RCC 7860 (cell line): Measurements from ENCODE around the gene HLA-DRA.
"Not testable (repeated sequence)": the region's sequence is repeated elsewhere in the genome, so short reads cannot be mapped to it uniquely, and the experiment has no call there.

ENCODE experiments used
- DNase-seq: peaks from one replicate; pipeline ENCODE4 v3.0.0-alpha.2; 2015; ENCODE audit warnings: low spot score
- FAIRE-seq: peaks from 2 replicates; lab custom pipeline; 2012; peaks lifted over from hg19 to GRCh38; lab: Jason Lieb, UNC

The HLA-DRA gene

GRCh38 chr6:32430179-32430578, 9.5 kb upstream of the HLA-DRA start:
- DNase-seq (no peak), FAIRE-seq (no peak)

- FAIRE-seq (no peak), DNase-seq (no peak)
Observed at GRCh38 chr6:32431142-32431541, 8.5 kb upstream of the HLA-DRA start.

- no peak for DNase-seq
- FAIRE-seq: no peak
Observed at GRCh38 chr6:32432050-32432450, 7.6 kb upstream of the HLA-DRA start.

GRCh38 chr6:32433950-32434349, 5.7 kb upstream of the HLA-DRA start:
- FAIRE-seq, DNase-seq: not testable (repeated sequence)

- FAIRE-seq (no peak), DNase-seq (no peak)
Observed at GRCh38 chr6:32436186-32436585, 3.5 kb upstream of the HLA-DRA start.

GRCh38 chr6:32436995-32437836, 2.5 kb upstream of the HLA-DRA start:
- no peak for DNase-seq
- no peak for FAIRE-seq

GRCh38 chr6:32439139-32439538, 548 bp upstream of the HLA-DRA start:
- FAIRE-seq: no peak
- no peak for DNase-seq

GRCh38 chr6:32442243-32442667, 2.6 kb downstream of the HLA-DRA start:
- FAIRE-seq: no peak

GRCh38 chr6:32442977-32443552, 3.4 kb downstream of the HLA-DRA start:
- no peak for FAIRE-seq
- no peak for DNase-seq

More at GRCh38 chr6:32442243-32442667, 2.6 kb downstream of the HLA-DRA start:
- no peak for DNase-seq

- DNase-seq (no peak), FAIRE-seq (no peak)
Observed at GRCh38 chr6:32444433-32444832, 4.7 kb downstream of the HLA-DRA start.

- FAIRE-seq (no peak), DNase-seq (no peak)
Observed at GRCh38 chr6:32445321-32445854, 5.7 kb downstream of the HLA-DRA start.

GRCh38 chr6:32447932-32448331, 8.2 kb downstream of the HLA-DRA start:
- FAIRE-seq (no peak), DNase-seq (no peak)

- no peak for FAIRE-seq
- DNase-seq: no peak
Observed at GRCh38 chr6:32449088-32449736, 9.5 kb downstream of the HLA-DRA start.

GRCh38 chr6:32457054-32457453, 17.4 kb downstream of the HLA-DRA start:
- no peak for FAIRE-seq
- DNase-seq: no peak

- DNase-seq (no peak), FAIRE-seq (no peak)
Observed at GRCh38 chr6:32459781-32460424, 20.2 kb downstream of the HLA-DRA start.

- DNase-seq: no peak
- no peak for FAIRE-seq
Observed at GRCh38 chr6:32460528-32460927, 20.8 kb downstream of the HLA-DRA start.

GRCh38 chr6:32461493-32461892, 21.8 kb downstream of the HLA-DRA start:
- DNase-seq (no peak), FAIRE-seq (no peak)

- FAIRE-seq (no peak), DNase-seq (no peak)
Observed at GRCh38 chr6:32462609-32463008, 22.9 kb downstream of the HLA-DRA start.

GRCh38 chr6:32467743-32468503, 28.2 kb downstream of the HLA-DRA start:
- not testable (repeated sequence) for DNase-seq, FAIRE-seq

- FAIRE-seq (no peak), DNase-seq (no peak)
Observed at GRCh38 chr6:32472781-32473375, 33.2 kb downstream of the HLA-DRA start.
